ENCODE data around the gene MSL2.
"Not testable (repeated sequence)": the region's sequence is repeated elsewhere in the genome, so short reads cannot be mapped to it uniquely, and the experiment has no call there.

DNA sequence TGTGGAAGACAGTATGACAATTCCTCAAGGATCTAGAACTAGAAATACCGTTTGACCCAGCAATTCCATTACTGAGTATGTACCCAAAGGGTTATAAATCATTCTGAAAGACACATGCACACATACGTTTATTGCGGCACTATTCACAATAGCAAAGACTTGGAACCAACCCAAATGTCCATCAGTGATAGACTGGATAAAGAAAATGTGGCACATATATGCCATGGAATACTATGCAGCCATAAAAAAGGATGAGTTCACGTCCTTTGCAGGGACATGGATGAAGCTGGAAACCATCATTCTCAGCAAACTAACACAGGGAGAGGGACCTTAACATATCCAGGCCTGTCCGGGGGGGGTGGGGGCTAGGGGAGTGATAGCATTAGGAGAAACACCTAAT is 76.4 kb downstream of the MSL2 start:
- not testable (repeated sequence) for TF ChIP-seq TAF1, POLR2A (IDR thresholded peaks at IDR 0.05; ENCODE audit: low read depth, low read length)

All from GM12891 (cell line).